Middle frontal gyrus (tissue), 1 donor: Measurements from ENCODE around the gene KIAA1328.

Source experiments
- DNase-seq: peaks from one replicate; pipeline ENCODE4 v3.0.0-alpha.2; 2015; ENCODE audit warnings: low spot score; ENCODE audit errors: extremely low spot score

The KIAA1328 gene

GRCh38 chr18:36950282-36950681 lies 121.4 kb downstream of the KIAA1328 start:
- DNase-seq: no peak

- DNase-seq: no peak
Observed at GRCh38 chr18:36950960-36951359, 122.0 kb downstream of the KIAA1328 start.

GRCh38 chr18:36953047-36953446 lies 124.1 kb downstream of the KIAA1328 start:
- DNase-seq: no peak

GRCh38 chr18:36960038-36960437 lies 131.1 kb downstream of the KIAA1328 start:
- no peak for DNase-seq

GRCh38 chr18:36963464-36963863 lies 134.5 kb downstream of the KIAA1328 start:
- DNase-seq: no peak

GRCh38 chr18:36974686-36975085 lies 145.8 kb downstream of the KIAA1328 start:
- no peak for DNase-seq

- DNase-seq: no peak
Observed at GRCh38 chr18:36977121-36977520, 148.2 kb downstream of the KIAA1328 start.

GRCh38 chr18:36993068-36993467 lies 164.1 kb downstream of the KIAA1328 start:
- no peak for DNase-seq

GRCh38 chr18:37006742-37007141 lies 177.8 kb downstream of the KIAA1328 start:
- DNase-seq: no peak

- no peak for DNase-seq
Observed at GRCh38 chr18:37012452-37012851, 183.5 kb downstream of the KIAA1328 start.

GRCh38 chr18:37019157-37019827 lies 190.4 kb downstream of the KIAA1328 start:
- no peak for DNase-seq

GRCh38 chr18:37033419-37033818 lies 204.5 kb downstream of the KIAA1328 start:
- no peak for DNase-seq

- no peak for DNase-seq
Observed at GRCh38 chr18:37042381-37042780, 213.5 kb downstream of the KIAA1328 start.

GRCh38 chr18:37055137-37055802 lies 226.3 kb downstream of the KIAA1328 start:
- no peak for DNase-seq

- no peak for DNase-seq
Observed at GRCh38 chr18:37064187-37064586, 235.3 kb downstream of the KIAA1328 start.

GRCh38 chr18:37065254-37065653 lies 236.3 kb downstream of the KIAA1328 start:
- no peak for DNase-seq

GRCh38 chr18:37084912-37085311 lies 256.0 kb downstream of the KIAA1328 start:
- DNase-seq: no peak

GRCh38 chr18:37085362-37085761 lies 256.4 kb downstream of the KIAA1328 start:
- no peak for DNase-seq

- DNase-seq: no peak
Observed at GRCh38 chr18:37107748-37108522, 279.0 kb downstream of the KIAA1328 start.

GRCh38 chr18:37122877-37123276 lies 293.9 kb downstream of the KIAA1328 start:
- no peak for DNase-seq

- DNase-seq: no peak
Observed at GRCh38 chr18:37124516-37124915, 295.6 kb downstream of the KIAA1328 start.

GRCh38 chr18:37135177-37135576 lies 306.2 kb downstream of the KIAA1328 start:
- DNase-seq: no peak
